Stomach (tissue), 9 donors: ENCODE measurements around the gene SSTR4. TPM values are rescaled to one million over a fixed set of nuclear protein-coding genes. Genes with fewer than 3 reads are reported as not detected.
A peak's percentile ranks its signal among the peaks of the same experiment; 100 is the strongest.

Experiments
- DNase-seq, 2 donors: peaks; one replicate each; pipeline versions ENCODE4 v3.0.0 to v3.0.0-alpha.2; 2013 to 2019
- H3K27ac ChIP-seq, 5 donors: fragments of 200-600 bp in 4 of 5; sonication (generic) in 4 of 5; one replicate each; pipeline ENCODE4 v1.5.1; 2013 to 2019; ENCODE audit warnings: mild to moderate bottlenecking in 1 of 5, moderate library complexity in 1 of 5
- H3K27me3 ChIP-seq, 3 donors: fragments of 200-600 bp; sonication (generic); one replicate each; pipeline ENCODE4 v1.5.1; 2017 to 2019; ENCODE audit warnings: mixed run types in 1 of 3
- H3K36me3 ChIP-seq, 4 donors: fragments of 200-600 bp; sonication (generic); 1 replicate in 3 of 4; 2 replicates in 1 of 4; pipeline ENCODE4 v1.5.1; 2016 to 2019
- H3K4me1 ChIP-seq, 4 donors: fragments of 200-600 bp; sonication (generic); one replicate each; pipeline ENCODE4 v1.5.1; 2016 to 2019
- H3K4me3 ChIP-seq, 4 donors: fragments of 200-600 bp; sonication (generic) in 3 of 4; one replicate each; pipeline ENCODE4 v1.5.1; 2016 to 2019; ENCODE audit warnings: mild to moderate bottlenecking in 1 of 4
- H3K9me3 ChIP-seq, 4 donors: fragments of 200-600 bp; sonication (generic); one replicate each; pipeline ENCODE4 v1.5.1; 2016 to 2019
- CTCF ChIP-seq, 7 experiments: fragments of 450-650 bp in 4 of 7; fragments of 200-600 bp in 3 of 7; sonication (generic) in 3 of 7; IDR thresholded peaks; one replicate each; pipeline ENCODE4 v1.5.1; 2016 to 2019; ENCODE audit warnings: antibody characterized with exemption in 7 of 7, control low read depth in 2 of 7, mild to moderate bottlenecking in 1 of 7
- EP300 ChIP-seq: sonication (generic); formaldehyde crosslinking; IDR thresholded peaks from one replicate; pipeline ENCODE4 v1.6.1; 2017; ENCODE audit warnings: antibody characterized with exemption
- POLR2A ChIP-seq, 4 donors: fragments of 450-650 bp; IDR thresholded peaks; one replicate each; pipeline ENCODE4 v1.6.1; 2016; ENCODE audit warnings: antibody characterized with exemption in 4 of 4, control low read depth in 2 of 4, mild to moderate bottlenecking in 1 of 4, moderate library complexity in 1 of 4
- POLR2AphosphoS5 ChIP-seq, 3 donors: sonication (generic); formaldehyde crosslinking; IDR thresholded peaks; one replicate each; pipeline ENCODE4 v1.6.1; 2016; ENCODE audit warnings: antibody characterized with exemption in 3 of 3
- WGBS, 5 donors: extraction: QIAGEN DNeasy Blood & Tissue Kit in 3 of 5; methylation state at CpG; one replicate each; pipeline versions ENCODE4 v1.1.5 to v1.1.7; 2013 to 2018; 5-methylcytosine and 5-hydroxymethylcytosine counted together
- intact Hi-C: fragments of 100-400 bp; cut with DNase I; formaldehyde crosslinking; loops from one replicate; pipeline ENCODE4 v1.15.1; 2023; ENCODE audit warnings: low total_unique reads
- polyA plus RNA-seq, 3 donors: library from polyadenylated mRNA; stranded (reverse); fragments of 200-250 nt; gene quantifications; one replicate each; pipeline ENCODE4 v1.2.3, GENCODE V29; 2013
- total RNA-seq, 5 donors: library from RNA; depleted of rRNA; stranded (reverse); fragments of >200 nt; gene quantifications; one replicate each; pipeline versions ENCODE4 v1.1.0 to v1.2.3, GENCODE V29; 2014 to 2016
- donor health status: healthy with polysubstance abuse.
- donor health status: Bipolar disorder and iron deficiency.
- donor health status: healthy.

The SSTR4 gene
- total and polyA plus RNA-seq, 8 donors, result not detected

GRCh38 chr20:23079016-23079351, 43.9 kb downstream of the SSTR4 start:
- 55 to 72% (median 65%) methylated on average over 6 of the region's 6 CpGs for WGBS, 5 donors
- intact Hi-C loops, result no loop called here
- peak in 1 of 2 donors; percentile 50 for DNase-seq
- Histone ChIP-seq H3K27ac (no peak overlapping the region), H3K27me3 (peaks cover 0 to 2% (median 0%) of the 10 kb centered on the region in 3 donors), H3K4me1 (peaks cover 0 to 18% (median 0%) of the 10 kb centered on the region in 4 donors), H3K9me3 (no peaks in the 10 kb centered on the region), H3K36me3 (no peaks in the 10 kb centered on the region), H3K4me3 (no peak overlapping the region)
- TF ChIP-seq POLR2AphosphoS5 (IDR thresholded peaks at IDR 0.05) (no peak), EP300 (no peak), CTCF (IDR thresholded peaks at IDR 0.05) (no peak), POLR2A (IDR thresholded peaks at IDR 0.05) (no peak)

GRCh38 chr20:23079926-23080325, 44.8 kb downstream of the SSTR4 start:
- H3K4me1 ChIP-seq, result peaks cover 0 to 18% (median 0%) of the 10 kb centered on the region in 4 donors

GRCh38 chr20:23080521-23080920, 45.4 kb downstream of the SSTR4 start:
- DNase-seq, result no peak
- intact Hi-C loops, result no loop called here
- peaks cover 0 to 2% (median 0%) of the 10 kb centered on the region in 3 donors for H3K27me3 ChIP-seq
- no peaks in the 10 kb centered on the region for H3K9me3 ChIP-seq
- WGBS, 5 donors, result 73 to 92% (median 91%) methylated on average over 10 of the region's 10 CpGs
- H3K27ac ChIP-seq, result peak overlapping the region in 1 of 5 donors; percentile 23
- no peak overlapping the region for H3K4me3 ChIP-seq
- H3K36me3 ChIP-seq, result no peaks in the 10 kb centered on the region
- no peak for TF ChIP-seq CTCF (IDR thresholded peaks at IDR 0.05)
- TF ChIP-seq POLR2AphosphoS5 (IDR thresholded peaks at IDR 0.05), result no peak
- no peak for TF ChIP-seq POLR2A (IDR thresholded peaks at IDR 0.05)
- TF ChIP-seq EP300, result no peak
- peaks cover 0 to 18% (median 0%) of the 10 kb centered on the region in 4 donors for H3K4me1 ChIP-seq

More at GRCh38 chr20:23079926-23080325, 44.8 kb downstream of the SSTR4 start:
- Histone ChIP-seq H3K27ac (no peak overlapping the region), H3K4me3 (no peak overlapping the region), H3K36me3 (no peaks in the 10 kb centered on the region), H3K9me3 (no peaks in the 10 kb centered on the region), H3K27me3 (peaks cover 0 to 2% (median 0%) of the 10 kb centered on the region in 3 donors)
- TF ChIP-seq CTCF (IDR thresholded peaks at IDR 0.05), result no peak
- no peak for TF ChIP-seq POLR2AphosphoS5 (IDR thresholded peaks at IDR 0.05)
- TF ChIP-seq EP300, result no peak
- TF ChIP-seq POLR2A (IDR thresholded peaks at IDR 0.05), result no peak
- intact Hi-C loops, result no loop called here
- WGBS, 5 donors, result 66 to 77% (median 77%) methylated on average over 2 of the region's 2 CpGs
- DNase-seq, result no peak

- intact Hi-C loops, result no loop called here
- DNase-seq, result no peak
- Histone ChIP-seq H3K27me3 (peaks cover 0 to 2% (median 0%) of the 10 kb centered on the region in 3 donors), H3K27ac (peak overlapping the region in 2 of 5 donors; percentile 3 to 88), H3K36me3 (no peaks in the 10 kb centered on the region), H3K4me1 (peaks cover 0 to 18% (median 0%) of the 10 kb centered on the region in 4 donors), H3K4me3 (peak overlapping the region in 2 of 4 donors; percentile 39 to 42), H3K9me3 (no peaks in the 10 kb centered on the region)
- 60 to 69% (median 64%) methylated on average over 8 to 9 of the region's 9 CpGs for whole genome bisulfite sequencing, 5 donors
- TF ChIP-seq POLR2AphosphoS5 (IDR thresholded peaks at IDR 0.05) (no peak), EP300 (no peak), CTCF (IDR thresholded peaks at IDR 0.05) (no peak), POLR2A (IDR thresholded peaks at IDR 0.05) (no peak)
Measured at GRCh38 chr20:23081263-23081819, 46.2 kb downstream of the SSTR4 start.
